Inflammatory macrophage treated with lipopolysaccharide for 4 hours (primary cell): ENCODE measurements around the gene FLT3LG.
"Not testable (repeated sequence)": the region's sequence is repeated elsewhere in the genome, so short reads cannot be mapped to it uniquely, and the experiment has no call there.

Source experiments
- DNase-seq: peaks from one replicate; pipeline ENCODE4 v3.0.0-alpha.2; 2020

Gene FLT3LG

DNA sequence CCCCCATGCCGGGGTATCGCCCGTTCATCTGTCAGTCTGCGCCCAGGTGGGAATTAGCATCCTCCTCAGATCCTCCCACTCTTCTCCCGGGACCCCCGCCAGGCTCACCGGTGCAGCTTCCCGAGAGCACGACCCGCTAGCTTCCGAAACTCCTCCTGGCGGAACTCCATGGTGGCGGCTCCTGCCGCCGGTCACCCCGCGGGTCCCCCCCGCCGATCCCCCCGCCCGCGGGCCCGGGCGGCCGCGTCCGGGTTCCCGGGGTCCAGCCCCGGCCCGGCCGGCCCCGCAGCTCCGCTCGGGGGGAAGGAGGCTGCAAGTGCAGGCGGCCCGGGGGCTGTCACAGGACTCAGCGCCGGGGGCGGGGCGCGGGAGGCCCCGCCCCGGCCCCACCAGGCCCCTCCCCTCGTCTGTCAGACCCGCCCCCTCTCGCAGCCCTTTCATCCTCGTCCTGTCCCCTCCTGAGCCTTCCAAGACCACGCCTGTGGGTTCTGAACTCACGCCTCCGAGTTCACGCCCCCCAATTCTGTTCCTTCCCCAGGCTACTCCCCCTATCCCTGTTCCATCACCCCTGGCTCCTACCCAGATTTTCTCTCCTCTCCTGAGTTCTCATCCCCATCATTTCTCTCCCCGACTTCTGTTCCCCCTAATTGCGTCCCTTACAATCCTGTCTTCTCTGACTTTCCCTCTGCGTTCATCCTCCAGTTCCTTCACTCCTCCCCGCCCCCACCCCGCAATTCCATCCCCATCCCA, 32.6 kb upstream of the FLT3LG start, which contains the start of gene SLC17A7:
Gene SLC17A7 (minus strand): TSS at position 318 of the 750 bp plus-strand sequence. CDS start 148 bp downstream, at position 170.
- peak; percentile 24 for DNase-seq

GRCh38 chr19:49441960-49442350, 32.1 kb upstream of the FLT3LG start:
- DNase-seq: no peak

GRCh38 chr19:49442354-49442753, 31.7 kb upstream of the FLT3LG start:
- DNase-seq: no peak

GRCh38 chr19:49442771-49443365, 31.1 kb upstream of the FLT3LG start:
- DNase-seq: peak; percentile 56

- peak; percentile 95 for DNase-seq
Observed at GRCh38 chr19:49443366-49444099, 30.5 kb upstream of the FLT3LG start.

DNA sequence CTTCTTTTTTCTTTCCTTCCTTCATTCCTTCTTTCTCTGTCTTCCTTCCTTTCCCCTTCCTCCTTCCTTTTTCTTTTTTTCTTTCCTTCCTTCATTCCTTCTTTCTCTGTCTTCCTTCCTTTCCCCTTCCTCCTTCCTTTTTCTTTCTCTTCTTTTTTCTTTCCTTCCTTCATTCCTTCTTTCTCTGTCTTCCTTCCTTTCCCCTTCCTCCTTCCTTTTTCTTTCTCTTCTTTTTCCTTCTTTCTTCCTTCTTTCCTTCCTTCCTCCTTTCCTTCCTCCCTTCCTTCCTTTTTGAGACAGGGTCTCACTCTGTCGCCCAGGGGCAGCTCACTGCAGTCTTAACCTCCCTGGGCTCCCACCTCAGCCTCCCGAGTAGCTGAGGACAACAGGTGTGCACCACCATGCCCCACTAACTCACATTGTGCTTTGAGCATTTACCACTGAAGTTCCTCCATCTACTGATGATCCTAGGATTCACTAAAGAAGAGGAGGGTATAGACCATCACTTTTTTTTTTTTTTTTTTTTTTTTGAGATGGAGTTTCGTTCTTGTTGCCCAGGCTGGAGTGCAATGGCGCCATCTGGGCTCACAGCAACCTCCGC, 29.8 kb upstream of the FLT3LG start:
- not testable (repeated sequence) for DNase-seq

GRCh38 chr19:49445997-49446396, 28.0 kb upstream of the FLT3LG start:
- DNase-seq: no peak

DNA sequence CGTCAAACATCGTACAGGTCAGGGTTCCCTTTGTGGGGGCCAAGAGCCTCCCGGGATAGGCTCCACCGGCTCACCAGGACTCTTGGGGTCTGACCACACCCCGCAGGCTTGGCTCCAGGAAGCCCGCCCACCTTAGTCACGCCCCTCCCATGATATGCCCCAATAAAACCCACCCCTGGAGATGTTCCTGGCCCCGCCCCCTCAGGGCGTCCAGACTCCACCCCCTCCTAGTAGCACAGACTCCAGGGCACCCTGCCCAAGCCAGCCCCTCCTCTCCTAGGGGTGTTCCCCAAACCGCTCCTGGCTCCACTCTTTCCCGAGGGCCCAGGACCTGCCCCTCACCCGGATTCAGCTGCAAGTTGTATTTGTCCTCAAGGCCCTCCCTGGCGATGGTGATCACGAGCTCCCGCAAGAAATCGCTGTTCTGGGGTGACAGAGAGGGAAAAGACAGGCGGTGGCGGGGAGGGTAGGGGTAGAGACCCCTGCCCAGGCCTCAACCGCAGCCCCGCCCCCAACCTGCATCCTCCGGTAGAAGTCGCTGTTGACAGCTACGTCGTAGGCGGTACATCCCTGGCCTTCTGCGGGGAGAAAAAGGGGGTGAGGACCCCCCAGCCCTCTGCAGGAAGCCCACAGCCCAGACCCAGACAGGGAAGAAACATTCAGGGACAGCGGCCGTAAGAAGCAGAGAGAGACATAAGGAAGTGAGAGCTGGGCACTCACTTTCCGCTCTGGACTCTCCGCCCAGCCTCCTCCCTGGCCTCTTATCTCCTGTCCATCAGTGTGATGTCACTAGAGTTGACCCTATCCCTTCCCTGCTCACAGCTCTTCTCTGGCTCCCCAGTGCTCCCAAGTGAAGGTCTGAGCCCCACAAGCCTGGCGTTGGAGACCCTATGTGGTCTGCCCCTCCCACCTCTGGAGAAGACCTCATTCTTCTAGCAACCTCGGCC, 26.3 kb upstream of the FLT3LG start:
- DNase-seq: no peak

GRCh38 chr19:49448432-49448786, 25.6 kb upstream of the FLT3LG start:
- DNase-seq: no peak

DNA sequence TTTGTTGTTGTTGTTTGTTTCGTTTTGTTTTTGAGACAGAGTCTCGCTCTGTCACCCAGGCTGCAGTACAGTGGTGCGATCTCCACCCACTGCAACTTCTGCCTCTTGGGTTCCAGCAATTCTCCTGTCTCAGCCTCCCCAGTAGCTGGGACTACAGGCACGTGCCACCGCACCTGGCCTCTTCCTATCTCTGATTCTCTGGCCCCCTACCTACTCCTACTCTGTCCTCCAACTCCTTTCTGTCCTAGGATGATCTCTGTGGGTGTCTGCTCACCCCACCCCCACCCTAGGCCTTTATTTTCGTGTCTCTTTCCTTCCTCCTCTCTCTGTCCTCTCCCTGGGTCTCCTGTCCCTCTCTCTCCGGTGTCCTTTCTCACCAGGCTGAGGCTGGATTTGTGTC, 23.6 kb upstream of the FLT3LG start:
- no peak for DNase-seq

- peak; percentile 99 for DNase-seq
Observed at GRCh38 chr19:49451430-49452181, 22.4 kb upstream of the FLT3LG start, which contains the start of gene PIH1D1. Gene PIH1D1, minus strand, starts transcription at chr19:49451814. Its CDS starts 240 bp downstream, at chr19:49451574.

GRCh38 chr19:49453013-49453756, 20.8 kb upstream of the FLT3LG start, which contains the start of gene ALDH16A1:
Gene ALDH16A1, plus strand, starts transcription at chr19:49453225. Its CDS starts 107 bp downstream, at chr19:49453332.
- peak; percentile 99 for DNase-seq

DNA sequence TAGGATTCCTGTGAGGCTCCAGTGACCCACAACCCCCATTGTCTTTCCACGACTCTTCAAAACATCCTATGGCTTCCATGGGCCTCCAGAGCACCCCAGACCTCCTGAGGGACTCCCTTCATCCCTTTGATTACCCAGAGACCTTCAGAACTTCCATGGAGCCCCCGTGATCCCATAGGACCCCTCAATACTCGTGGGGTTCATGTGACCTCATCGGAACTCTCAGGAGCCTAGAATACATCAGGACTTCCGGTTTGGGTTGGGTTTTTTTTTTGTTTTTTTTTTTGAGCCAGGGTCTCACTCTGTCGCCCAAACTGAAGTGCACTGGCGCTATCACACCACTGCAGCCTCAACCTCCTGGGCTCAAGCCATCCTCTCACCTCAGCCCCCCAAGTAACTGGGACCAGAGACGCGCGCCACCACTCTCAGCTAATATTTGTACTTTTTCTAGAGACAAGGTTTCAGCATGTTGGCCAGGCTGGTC, 20.2 kb upstream of the FLT3LG start:
- DNase-seq: no peak

GRCh38 chr19:49455773-49456172, 18.2 kb upstream of the FLT3LG start:
- DNase-seq: no peak

DNA sequence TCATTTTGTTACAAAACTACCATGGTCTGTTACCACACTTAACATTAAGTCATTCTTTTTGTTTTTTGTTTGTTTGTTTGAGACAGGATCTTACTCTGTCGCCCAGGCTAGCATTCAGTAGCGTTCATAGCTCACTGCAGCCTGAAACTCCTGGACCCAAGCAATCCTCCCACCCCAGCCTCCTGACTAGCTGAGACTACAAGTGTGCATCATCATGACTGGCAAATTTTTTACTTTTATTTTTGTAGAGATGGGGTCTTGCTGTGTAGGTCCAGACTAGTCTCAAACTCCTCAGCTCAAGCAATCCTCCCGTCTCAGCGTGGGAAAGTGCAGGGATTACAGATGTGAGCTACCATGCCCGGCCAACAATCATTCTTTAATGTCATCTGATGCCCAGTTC, 17.7 kb upstream of the FLT3LG start:
- DNase-seq: peak; percentile 47

- DNase-seq: no peak
Observed at GRCh38 chr19:49458567-49458903, 15.5 kb upstream of the FLT3LG start.

- DNase-seq: no peak
Observed at GRCh38 chr19:49459388-49459787, 14.6 kb upstream of the FLT3LG start.

GRCh38 chr19:49461130-49461529, 12.9 kb upstream of the FLT3LG start:
- DNase-seq: not testable (repeated sequence)

- no peak for DNase-seq
Observed at GRCh38 chr19:49461656-49462055, 12.4 kb upstream of the FLT3LG start.

GRCh38 chr19:49462492-49462891, 11.5 kb upstream of the FLT3LG start:
- no peak for DNase-seq
